HG03095 (cell line): ENCODE results near the gene ITIH3.

Experiments
- ATAC-seq: cut with Tn5 transposase; IDR thresholded peaks from one replicate; pipeline ENCODE4 v1.9.1; 2021; ENCODE audit warnings: moderate library complexity; ENCODE audit not compliant: unreplicated experiment

ITIH3 gene

DNA sequence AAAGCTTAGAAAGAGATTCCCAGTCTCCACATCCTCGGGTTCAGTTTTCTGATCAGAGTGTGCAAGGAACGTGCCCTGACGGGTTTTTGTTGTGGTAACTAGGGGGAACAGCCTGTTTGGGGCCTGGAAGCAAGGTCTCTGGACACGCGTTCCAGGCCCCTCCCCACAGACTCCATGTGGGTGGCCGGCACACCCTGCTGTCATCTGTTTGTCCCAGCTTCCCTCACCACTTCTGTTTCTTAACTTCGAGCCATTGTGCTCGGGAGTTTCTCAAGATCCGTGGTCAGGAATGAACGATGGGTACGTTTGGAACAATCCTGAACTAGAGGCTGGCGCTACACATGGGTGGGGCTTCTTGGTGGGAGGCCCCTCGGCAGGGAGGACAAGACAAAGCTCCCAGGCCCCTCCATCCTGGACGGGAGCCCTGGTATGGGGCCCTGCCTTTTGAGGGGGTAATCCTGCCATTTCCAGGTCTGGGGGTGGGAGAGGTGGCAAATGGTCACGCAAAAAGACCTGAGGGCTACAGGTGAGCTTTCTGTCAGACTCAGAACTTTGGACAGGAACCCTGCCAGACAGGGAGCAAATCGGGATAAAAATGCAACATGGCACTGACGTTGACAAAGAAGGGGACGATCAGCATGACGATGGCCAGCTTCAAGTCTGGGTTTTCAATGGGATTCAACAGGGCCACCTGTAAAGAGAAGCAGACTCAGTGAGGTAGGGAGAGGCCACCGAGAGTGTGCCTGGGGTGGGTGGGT, 48.7 kb downstream of the ITIH3 start:
- no peak for ATAC-seq

DNA sequence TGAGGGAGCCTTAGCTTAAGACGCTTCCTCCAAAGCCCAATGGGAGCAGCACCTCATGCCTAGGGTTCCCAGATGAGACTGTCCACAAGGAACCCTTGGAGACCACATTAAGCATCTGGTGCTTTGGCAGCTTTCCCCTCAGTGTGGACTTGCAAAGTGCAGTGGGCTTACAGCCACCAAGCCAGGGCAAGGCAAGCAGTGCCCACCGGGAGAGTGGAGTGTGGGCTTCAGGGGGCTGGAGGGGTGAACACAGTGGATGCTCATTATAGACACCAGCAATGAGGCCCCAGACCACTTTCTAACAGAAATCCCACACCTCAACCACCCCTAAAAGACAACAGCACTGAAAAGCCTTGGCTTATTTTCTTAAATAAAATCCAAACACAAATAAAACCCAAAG, 49.3 kb downstream of the ITIH3 start:
- ATAC-seq, result no peak

DNA sequence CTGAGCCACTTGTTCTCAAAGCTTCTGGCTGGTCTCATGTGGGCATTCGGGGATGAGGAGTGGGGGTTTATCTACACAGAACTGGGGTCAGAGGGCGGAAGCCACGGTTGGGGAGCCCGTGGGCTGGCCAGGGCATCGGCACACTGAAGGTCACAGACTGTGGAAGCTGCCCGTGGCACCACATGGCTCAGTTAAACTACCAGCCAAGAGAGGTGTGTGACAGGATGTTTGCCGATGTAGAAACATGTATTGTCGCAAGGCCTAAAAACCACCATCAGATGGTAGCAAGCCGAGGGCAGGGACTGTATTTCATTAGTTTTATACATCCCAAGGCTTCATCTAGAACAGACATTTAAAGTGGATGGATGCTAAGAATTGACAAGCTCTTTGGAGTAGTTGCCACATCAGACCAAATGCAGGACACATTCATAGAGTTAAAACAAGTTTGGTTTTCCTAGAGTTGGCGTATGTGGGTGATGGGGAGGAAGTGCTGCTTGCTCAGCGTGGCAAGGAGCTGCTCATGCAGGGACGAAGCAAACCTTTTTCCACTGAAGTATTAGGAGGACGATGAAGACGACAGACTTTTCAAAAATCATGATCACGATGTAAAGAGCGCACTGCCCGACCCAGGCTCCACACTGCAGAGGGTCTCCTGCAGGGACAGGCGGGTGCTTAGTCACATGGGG, 49.8 kb downstream of the ITIH3 start:
- no peak for ATAC-seq

DNA sequence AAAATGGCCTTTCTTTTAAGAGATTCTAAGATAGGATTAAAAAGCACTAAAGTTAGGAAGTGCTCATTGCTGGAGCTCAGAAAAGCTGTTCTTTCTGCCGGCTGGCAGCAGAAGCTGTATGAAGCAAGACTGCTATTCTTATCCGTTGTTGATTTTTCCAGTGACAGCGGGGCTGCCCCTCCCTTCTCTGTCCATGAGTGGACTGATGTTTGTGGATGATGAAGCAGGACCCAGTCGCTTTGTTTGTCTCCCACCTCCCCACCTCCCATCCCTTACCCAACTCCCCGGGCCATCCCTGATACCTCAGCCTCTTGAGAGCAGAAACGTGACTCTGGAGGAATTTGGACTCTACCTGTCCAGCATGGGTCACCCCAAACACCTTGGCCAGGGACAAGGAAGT, 50.6 kb downstream of the ITIH3 start:
- ATAC-seq, result no peak

DNA sequence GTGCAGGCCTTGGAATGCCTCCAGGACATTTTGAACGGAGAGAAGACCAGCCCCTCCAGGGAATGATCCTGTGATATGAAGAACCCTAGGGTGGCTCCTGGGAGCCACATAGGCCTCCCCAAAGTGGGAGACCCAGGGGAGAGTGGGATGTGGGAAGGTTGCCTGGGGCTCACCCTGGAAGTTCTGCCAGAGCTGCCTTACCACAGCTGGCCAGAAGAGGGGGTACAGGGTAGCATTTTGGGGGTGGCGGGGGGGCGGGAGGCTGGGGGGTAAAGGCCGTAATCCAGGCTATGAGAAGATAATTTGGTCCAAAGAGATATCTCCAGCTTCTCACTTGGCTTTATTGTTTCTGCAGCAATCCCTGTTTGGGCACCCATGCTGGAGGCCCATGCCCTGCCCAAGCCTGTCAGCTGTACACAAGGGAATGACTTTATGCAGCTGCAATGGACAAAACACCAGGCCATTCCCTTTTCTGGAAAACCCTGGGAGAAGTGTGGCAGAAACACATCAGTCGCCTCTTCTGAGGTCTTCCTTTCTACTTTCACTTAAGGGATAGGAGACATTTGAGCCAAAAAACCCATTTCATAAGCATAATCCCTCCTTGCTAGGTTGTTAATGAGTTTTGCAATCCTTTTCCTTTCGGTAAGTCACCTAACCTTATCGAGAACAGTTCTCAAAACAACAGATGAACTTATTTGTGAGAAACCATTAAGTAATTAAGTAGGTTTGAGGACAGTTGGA, 51.3 kb downstream of the ITIH3 start:
- ATAC-seq, result no peak

DNA sequence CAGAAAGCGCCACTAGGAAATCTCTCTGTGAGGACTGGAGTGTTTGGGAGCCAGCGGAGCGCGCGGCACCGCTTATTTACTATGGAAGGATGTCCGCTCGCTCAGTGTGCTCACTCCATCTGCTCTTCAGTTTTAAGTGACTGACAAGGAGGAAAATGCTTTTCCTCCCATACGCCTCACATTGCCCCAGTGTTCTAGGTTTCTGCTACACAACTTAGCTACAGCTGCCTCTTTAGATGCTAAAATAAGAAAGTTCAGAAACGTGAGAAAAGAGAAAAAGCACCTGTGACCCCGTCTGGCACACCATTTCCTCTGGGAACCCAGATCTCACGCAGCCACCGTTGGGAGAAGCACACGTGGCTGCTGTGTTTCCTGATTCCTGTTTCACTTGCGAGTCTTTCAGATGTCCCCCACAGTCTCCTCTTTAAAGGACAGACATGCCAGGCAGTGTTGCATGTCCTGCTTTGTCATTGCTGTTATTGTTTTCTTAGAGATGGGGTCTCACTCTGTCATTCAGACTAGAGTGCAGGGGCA, 51.9 kb downstream of the ITIH3 start:
- ATAC-seq, result no peak

DNA sequence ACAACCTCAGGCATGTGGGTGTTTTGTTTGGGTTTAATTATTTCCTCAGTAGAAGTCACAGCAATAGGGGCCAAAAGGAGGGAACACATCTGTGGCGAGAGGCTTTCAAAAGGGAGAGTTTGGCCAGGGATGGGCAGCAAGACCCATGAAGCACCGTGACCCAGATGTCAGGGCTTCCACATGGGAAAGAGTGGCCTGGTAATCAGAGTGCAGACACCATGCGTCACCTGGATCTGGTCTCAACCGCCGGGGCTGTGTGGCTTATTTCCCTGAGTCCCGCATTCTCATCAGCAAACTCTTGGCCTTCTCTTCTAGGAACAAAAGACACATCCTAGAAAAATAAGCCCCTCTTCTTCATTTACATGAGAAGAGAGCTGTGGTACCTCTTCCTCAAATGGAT, 52.6 kb downstream of the ITIH3 start:
- ATAC-seq, result no peak

DNA sequence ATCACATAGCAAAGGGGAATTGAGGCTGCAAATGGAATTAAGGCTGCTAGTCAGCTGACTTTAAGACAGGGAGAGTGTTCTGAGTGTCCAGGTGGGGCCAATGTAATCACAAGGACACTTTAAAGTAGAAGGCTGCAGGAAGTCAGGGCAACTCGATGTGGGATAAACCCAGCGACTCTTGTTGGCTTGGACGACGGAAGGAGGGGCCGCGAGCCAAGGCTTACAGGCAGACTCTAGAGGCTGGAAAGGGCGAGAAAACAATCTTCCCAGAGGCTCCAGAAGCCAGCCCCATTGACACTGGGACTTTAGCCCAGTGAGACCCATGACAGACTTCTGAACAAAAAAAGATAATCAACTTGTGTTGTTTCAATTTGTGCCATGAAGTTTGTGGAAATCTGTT, 53.1 kb downstream of the ITIH3 start:
- no peak for ATAC-seq

DNA sequence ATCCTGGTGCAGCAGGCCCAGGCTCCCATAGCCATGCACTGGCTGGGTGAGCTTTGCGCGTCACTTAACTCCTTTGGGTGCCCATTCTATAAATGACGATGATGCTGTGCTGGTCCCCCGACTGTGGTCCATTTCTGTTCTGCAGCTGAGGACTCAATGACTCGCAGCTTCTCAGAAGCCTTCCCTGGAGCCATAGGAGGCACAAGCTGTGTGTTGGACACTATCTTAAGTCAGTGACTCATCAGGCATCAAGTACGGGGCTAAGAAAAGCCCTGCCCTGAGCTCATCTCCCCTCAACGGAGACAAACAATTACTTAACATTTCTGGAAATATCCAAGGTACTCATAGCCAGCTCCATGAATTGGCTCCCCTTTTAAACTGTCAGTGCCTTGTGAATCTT, 54.0 kb downstream of the ITIH3 start:
- ATAC-seq, result no peak

DNA sequence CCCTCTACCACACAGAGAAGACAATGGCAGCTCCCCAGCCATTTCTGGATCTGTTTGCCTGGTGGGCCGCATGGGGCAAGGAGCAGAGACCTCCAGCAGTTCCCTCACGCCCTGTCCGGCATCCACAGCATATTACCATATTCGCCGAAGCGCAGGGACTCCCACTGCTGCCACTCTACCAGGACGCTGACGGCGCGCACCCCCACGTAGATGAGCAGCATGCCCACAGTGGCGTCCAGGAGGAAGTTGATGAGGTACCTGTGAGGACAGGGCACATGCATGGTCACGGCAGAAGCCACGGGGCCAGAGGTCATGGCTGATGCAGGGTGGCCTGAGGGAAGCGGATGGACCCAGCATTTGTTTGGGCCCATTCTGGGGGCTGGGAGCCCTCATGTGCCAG, 55.1 kb downstream of the ITIH3 start:
- ATAC-seq, result no peak

DNA sequence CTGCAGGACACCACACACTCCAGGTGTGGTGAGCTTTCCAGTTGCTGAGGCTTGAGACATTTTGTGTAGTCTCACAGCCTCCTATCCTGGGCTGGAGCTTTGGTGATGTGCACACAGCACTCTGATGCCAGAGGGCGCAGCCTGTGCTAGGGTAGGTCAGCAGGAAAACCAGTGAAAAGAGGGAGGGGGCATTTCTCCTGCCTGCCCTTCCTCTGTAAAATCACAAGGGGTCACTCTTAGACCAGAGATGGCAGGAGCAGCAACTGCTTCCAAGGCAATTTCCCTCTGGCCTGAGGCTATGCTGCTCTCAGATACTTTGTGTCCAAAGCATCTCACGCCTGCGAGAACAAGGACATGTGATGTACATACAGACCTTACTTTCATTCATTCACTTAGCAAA, 56.8 kb downstream of the ITIH3 start:
- no peak for ATAC-seq

DNA sequence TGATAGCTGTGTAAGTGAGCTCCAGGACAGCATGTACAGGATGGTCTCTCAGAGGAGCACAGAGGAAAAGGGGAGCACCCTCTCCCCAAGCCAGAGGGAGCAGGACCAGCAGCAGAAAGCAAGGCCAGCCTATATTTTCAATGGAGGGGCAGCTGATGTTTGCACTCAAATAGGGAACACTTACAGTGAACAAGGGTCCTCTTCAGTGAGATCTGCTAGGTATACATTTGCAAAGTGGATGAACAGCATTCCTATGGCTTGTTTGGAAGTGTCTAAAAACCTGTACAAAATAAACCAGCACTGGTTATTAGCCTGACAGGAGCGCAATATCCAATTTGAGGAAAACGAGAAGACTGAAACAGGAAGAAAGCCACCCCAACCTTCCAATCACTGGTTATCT, 57.8 kb downstream of the ITIH3 start:
- ATAC-seq, result no peak

DNA sequence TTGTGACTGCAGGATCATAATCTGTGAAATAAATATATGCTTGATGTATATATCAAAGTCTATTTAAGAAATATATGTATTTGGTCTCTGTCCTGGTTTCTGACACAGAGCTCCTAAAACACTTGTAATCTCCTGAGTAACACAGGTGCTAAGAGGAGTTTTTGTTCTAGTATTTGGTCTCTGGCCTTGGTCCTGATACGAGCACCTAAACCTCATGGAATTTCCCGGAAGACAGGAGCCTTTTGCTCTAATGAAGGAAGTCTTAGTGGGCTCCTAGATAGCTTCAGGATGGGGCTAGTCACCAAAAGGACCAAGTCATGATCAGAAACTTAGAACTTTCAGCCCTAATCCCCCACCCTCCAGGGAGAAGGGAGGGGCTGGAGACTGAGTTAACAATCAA, 59.4 kb downstream of the ITIH3 start:
- ATAC-seq, result no peak

DNA sequence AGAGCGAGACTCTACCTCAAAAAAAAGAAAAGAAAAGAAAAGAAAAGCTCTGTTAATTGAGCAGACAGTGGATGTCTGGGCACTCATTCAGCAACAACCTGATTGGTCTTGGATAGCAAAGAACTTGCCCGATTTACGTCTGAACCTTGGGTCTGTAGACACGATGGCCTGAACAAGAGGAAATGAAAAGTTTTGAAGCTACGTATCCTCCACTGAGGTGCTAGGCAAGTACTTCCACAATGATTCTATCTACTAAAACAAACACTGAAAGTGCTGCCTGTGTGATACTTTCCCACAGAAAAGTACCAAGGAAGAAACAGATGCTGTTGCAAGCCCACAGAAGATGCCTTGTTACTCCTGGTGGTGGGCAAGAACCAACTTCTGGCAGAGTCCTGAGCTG, 62.1 kb downstream of the ITIH3 start:
- ATAC-seq, result no peak

DNA sequence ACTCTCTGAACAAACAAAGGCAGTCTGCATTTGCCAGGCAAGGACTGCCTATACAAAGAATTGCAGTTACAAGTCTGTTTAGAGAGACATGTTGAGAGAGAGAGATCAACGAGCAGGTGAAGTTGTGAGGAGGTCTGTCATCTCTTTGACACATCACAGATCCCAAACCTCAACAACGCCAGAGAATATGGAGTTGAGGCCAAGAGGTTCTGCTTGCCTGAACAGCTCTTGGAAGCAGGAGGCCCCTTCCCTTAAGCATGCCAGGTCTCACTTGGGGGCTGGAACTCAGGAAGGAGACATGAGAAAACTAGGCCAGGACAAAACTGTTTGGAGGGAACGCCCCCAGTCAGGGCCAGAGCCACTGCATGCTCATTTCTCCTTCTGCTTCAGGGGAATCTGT, 62.5 kb downstream of the ITIH3 start:
- ATAC-seq, result no peak

DNA sequence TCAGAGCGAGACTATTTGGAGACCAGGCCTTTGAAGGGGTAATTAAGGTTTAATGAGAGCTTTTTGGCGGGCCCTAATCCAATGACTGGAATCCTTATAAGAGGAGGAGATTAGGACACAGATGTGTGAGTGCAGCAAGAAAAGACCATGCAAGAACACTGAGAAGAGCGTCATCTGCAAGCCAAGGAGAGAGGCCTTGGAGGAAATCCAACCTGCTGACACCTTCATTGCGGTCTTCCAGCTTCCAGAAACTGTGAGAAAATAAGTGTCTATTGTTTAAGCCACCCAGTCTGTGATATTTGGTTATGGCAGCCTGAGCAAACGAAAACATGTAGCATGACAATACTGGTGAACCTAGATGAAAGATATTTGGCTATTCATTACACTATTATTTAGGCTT, 63.3 kb downstream of the ITIH3 start:
- ATAC-seq, result no peak
